Measurements from ENCODE around the gene POLR3G.

GRCh38 chr5:90475436-90475980 is 844 bp downstream of the POLR3G start:
- TF ChIP-seq CTCF (IDR thresholded peaks at IDR 0.05; ENCODE audit: poor library complexity) (no peak), EZH2 (IDR thresholded peaks at IDR 0.05; ENCODE audit: borderline replicate concordance) (no peak)

Data from hepatocyte (in vitro differentiated cells).